SU-DHL-6 (cell line): ENCODE results near the gene PXK.
A peak's percentile ranks its signal among the peaks of the same experiment; 100 is the strongest.

ENCODE experiments used
- CTCF ChIP-seq: fragments of 200-600 bp; sonication (generic); IDR thresholded peaks from one replicate; pipeline ENCODE4 v1.5.1; 2017; ENCODE audit warnings: antibody characterized with exemption, mild to moderate bottlenecking, low read length, moderate library complexity; ENCODE audit not compliant: insufficient read depth, poor library complexity, severe bottlenecking
- EZH2phosphoT487 ChIP-seq: fragments of 200-600 bp; sonication (generic), shearing (Covaris generic); conservative IDR thresholded peaks from 2 replicates; pipeline ENCODE4 v1.6.1; 2018; ENCODE audit warnings: mild to moderate bottlenecking, antibody characterized with exemption, low read length, moderate library complexity, mixed read lengths

GRCh38 chr3:58463181-58463941 lies 130.7 kb downstream of the PXK start:
- peak; percentile 88 for TF ChIP-seq CTCF
- no peak for TF ChIP-seq EZH2phosphoT487
